DND-41 (cell line): ENCODE results near the gene FRS3.
A peak's percentile ranks its signal among the peaks of the same experiment; 100 is the strongest.

Experiments used
- ATAC-seq: fragments of 200-7000 bp; cut with Tn5 transposase; 3 replicates; pipeline ENCODE4 v1.9.1; 2021; ENCODE audit warnings: low read depth; ENCODE audit not compliant: insufficient read depth
- DNase-seq: peaks from one replicate; pipeline ENCODE4 v3.0.0-alpha.2; 2020
- H2AFZ ChIP-seq: 2 replicates; pipeline ENCODE4 v1.6.0; 2012; ENCODE audit warnings: low read depth, low read length
- H3K27ac ChIP-seq: 2 replicates; pipeline ENCODE4 v1.5.1; 2012; ENCODE audit warnings: low read length, inconsistent platforms
- H3K27me3 ChIP-seq: fragments of 200-600 bp; sonication (generic); 2 replicates; pipeline ENCODE4 v1.6.0; 2012; ENCODE audit warnings: low read length, mild to moderate bottlenecking, inconsistent platforms; ENCODE audit not compliant: insufficient read depth, poor library complexity
- H3K36me3 ChIP-seq: 2 replicates; pipeline ENCODE4 v1.5.1; 2012; ENCODE audit warnings: low read length, inconsistent platforms; ENCODE audit not compliant: insufficient read depth
- H3K4me1 ChIP-seq: 2 replicates; pipeline ENCODE4 v1.5.1; 2012; ENCODE audit warnings: mild to moderate bottlenecking, low read length; ENCODE audit not compliant: insufficient read depth
- H3K4me2 ChIP-seq: 2 replicates; pipeline ENCODE4 v1.6.0; 2012; ENCODE audit warnings: mild to moderate bottlenecking, moderate library complexity, low read length, inconsistent platforms; ENCODE audit not compliant: insufficient read depth
- H3K4me3 ChIP-seq, 2 experiments: fragments of 200-600 bp in 1 of 2; shearing (Covaris generic) in 1 of 2; 2 replicates each; pipeline ENCODE4 v1.5.1; 2012 to 2016; ENCODE audit warnings: inconsistent platforms in 2 of 2, low read length in 2 of 2, mild to moderate bottlenecking in 2 of 2, low read depth in 1 of 2, moderate library complexity in 1 of 2
- H3K79me2 ChIP-seq: 2 replicates; pipeline ENCODE4 v1.6.0; 2012; ENCODE audit warnings: low read length, inconsistent platforms; ENCODE audit not compliant: insufficient read depth
- H3K9ac ChIP-seq: 2 replicates; pipeline ENCODE4 v1.6.0; 2012; ENCODE audit warnings: low read depth, mild to moderate bottlenecking, inconsistent platforms, low read length, moderate library complexity
- H3K9me3 ChIP-seq: 2 replicates; pipeline ENCODE4 v1.5.1; 2012; ENCODE audit warnings: low read length, moderate library complexity, mild to moderate bottlenecking, inconsistent platforms; ENCODE audit not compliant: insufficient read depth, severe bottlenecking
- H4K20me1 ChIP-seq: 2 replicates; pipeline ENCODE4 v1.6.0; 2012; ENCODE audit warnings: low read length; ENCODE audit not compliant: insufficient read depth
- EZH2 ChIP-seq: IDR thresholded peaks from 3 replicates; pipeline ENCODE4 v1.6.1; 2012; ENCODE audit warnings: borderline replicate concordance, low read depth, mild to moderate bottlenecking, moderate library complexity, low read length, inconsistent platforms; ENCODE audit not compliant: severe bottlenecking
- TF ChIP-seq, protein P1 (sequence below): IDR thresholded peaks from 2 replicates; pipeline ENCODE4 v1.5.1; 2012; ENCODE audit warnings: borderline replicate concordance, low read length, moderate library complexity, mild to moderate bottlenecking; ENCODE audit not compliant: poor library complexity, severe bottlenecking; ENCODE audit errors: extremely low read depth

The FRS3 gene

GRCh38 chr6:41735427-41736185 is 44.1 kb downstream of the FRS3 start, which contains the start of gene TFEB:
Gene TFEB, minus strand, starts transcription at chr6:41735608. Its CDS starts 44,395 bp downstream, at chr6:41691213.
- H3K27me3 ChIP-seq, result no peaks in the 10 kb centered on the region
- H4K20me1 ChIP-seq, result peaks cover 16% of the 10 kb centered on the region
- H3K9ac ChIP-seq, result peak within 1 kb of the TSS; percentile 76
- H3K4me1 ChIP-seq, result peaks cover 31% of the 10 kb centered on the region
- TF ChIP-seq EZH2, result no peak
- TF ChIP-seq, protein P1, sequence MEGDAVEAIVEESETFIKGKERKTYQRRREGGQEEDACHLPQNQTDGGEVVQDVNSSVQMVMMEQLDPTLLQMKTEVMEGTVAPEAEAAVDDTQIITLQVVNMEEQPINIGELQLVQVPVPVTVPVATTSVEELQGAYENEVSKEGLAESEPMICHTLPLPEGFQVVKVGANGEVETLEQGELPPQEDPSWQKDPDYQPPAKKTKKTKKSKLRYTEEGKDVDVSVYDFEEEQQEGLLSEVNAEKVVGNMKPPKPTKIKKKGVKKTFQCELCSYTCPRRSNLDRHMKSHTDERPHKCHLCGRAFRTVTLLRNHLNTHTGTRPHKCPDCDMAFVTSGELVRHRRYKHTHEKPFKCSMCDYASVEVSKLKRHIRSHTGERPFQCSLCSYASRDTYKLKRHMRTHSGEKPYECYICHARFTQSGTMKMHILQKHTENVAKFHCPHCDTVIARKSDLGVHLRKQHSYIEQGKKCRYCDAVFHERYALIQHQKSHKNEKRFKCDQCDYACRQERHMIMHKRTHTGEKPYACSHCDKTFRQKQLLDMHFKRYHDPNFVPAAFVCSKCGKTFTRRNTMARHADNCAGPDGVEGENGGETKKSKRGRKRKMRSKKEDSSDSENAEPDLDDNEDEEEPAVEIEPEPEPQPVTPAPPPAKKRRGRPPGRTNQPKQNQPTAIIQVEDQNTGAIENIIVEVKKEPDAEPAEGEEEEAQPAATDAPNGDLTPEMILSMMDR, result peak; percentile 92
- no peak within 1 kb of the TSS; the same call in 1 of the 2 replicates for H3K27ac ChIP-seq
- peak within 1 kb of the TSS; percentile 48 to 84; a peak in 3 of 4 replicates for H3K4me3 ChIP-seq
- ATAC-seq (peak; percentile 81), DNase-seq (peak; percentile 92)
- no peaks in the 10 kb centered on the region; the same call in 1 of the 2 replicates for H3K36me3 ChIP-seq
- H3K4me2 ChIP-seq, result peak within 1 kb of the TSS; percentile 66
- peak within 1 kb of the TSS; percentile 87 for H2AFZ ChIP-seq
- no peaks in the 10 kb centered on the region for H3K9me3 ChIP-seq
- no peaks in the 10 kb centered on the region for H3K79me2 ChIP-seq

DNA sequence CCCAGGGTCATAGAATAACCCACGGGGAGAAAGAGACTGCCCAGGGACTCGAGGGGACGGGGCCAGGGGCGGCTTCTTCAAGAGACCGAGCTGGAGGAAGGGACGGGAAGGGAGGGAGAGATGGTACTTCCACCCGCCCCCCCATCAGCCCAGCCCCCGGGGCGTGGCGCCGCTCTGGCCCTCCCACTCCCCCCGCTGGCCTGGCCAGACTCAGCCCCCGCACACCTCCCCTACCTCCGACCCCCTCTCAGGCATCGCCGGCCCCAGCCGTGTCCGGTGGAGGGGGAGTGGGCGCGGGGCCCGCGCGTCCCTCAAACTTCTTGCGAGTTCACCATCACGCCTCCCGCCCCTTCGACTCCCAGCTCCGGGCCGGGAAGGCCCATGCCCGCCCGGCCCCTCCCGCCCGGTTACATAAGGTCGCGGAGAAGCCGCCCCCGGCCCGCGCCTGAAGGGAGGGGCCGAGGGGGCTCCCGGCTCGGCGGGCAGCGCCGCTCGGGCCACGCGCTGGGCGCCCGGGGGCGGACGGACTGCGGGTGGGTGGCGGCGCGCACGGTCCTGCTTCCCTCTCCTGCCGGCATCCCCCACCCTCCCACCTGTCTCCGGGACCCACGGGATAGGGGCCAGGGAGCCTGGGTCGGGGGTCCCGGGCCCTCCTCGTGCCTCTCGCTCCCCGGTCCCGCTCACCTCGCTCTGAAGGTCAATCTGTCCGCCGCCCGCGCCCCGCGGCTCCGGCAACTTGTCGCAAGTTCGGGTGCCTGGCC is 44.9 kb downstream of the FRS3 start:
- Histone ChIP-seq H3K4me1 (peaks cover 31% of the 10 kb centered on the region), H3K36me3 (no peaks in the 10 kb centered on the region; the same call in 1 of the 2 replicates), H3K27ac (no peak overlapping the region; the same call in 1 of the 2 replicates), H4K20me1 (peaks cover 16% of the 10 kb centered on the region), H3K79me2 (no peaks in the 10 kb centered on the region), H3K9ac (peak overlapping the region; percentile 76), H3K4me3 (peak overlapping the region; percentile 48 to 84; a peak in 3 of 4 replicates), H2AFZ (peak overlapping the region; percentile 78), H3K9me3 (no peaks in the 10 kb centered on the region), H3K27me3 (no peaks in the 10 kb centered on the region), H3K4me2 (peak overlapping the region; percentile 66)
- TF ChIP-seq, protein P1, result no peak
- no peak for TF ChIP-seq EZH2
- ATAC-seq (peak; percentile 56), DNase-seq (peak; percentile 70)

DNA sequence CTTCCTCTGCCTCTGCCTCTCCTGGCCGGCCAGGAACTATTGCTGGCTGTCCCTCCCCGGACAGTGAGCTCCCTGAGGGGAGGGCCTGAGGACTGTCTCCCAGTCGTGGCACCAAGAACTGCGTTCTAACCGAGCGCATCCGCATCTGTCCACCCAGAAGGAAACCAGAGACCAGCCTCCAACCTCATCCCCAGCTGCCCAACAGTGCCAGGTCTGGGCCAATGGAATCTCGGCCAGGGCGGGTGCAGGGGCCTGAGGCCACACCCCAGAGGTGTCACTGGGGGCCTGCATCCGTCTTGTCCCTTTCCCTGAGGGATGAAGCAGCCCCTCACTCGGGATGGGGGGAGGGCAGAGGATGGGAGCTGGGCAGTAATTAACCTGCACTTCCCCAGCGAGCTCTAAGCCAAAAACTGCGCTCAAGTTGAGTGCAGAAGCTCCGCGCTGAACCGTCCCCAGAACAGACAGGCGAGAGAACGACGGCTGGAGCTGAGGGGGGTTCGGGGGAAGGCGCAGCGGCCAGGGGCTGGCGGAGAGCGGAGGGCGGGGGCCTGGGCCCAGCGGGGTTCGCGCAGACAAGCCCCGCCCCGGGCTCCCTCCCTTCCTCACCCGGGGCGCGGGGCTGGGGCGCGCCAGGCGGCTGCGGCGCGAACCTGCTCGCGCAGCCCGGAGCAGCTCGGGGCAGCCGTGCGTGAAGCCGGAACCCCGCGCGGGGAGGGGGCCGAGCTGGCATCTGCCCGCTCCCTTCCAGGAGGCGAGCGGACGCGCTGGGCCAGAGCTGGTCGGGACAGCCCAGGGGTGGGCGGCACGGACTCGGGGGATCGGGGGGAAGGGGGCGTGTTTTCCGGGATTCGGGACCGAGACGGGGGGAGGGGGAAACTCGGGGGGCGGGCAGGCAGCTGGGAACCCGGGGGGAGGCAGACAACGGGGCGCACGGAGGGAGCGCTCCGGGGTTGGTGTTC is 45.7 kb downstream of the FRS3 start:
- H3K27me3 ChIP-seq, result no peaks in the 10 kb centered on the region
- no peak overlapping the region; the same call in 1 of the 2 replicates for H3K27ac ChIP-seq
- H3K36me3 ChIP-seq, result no peaks in the 10 kb centered on the region; the same call in 1 of the 2 replicates
- peak overlapping the region; percentile 66 for H3K4me2 ChIP-seq
- peaks cover 31% of the 10 kb centered on the region for H3K4me1 ChIP-seq
- no peaks in the 10 kb centered on the region for H3K9me3 ChIP-seq
- peaks cover 16% of the 10 kb centered on the region for H4K20me1 ChIP-seq
- H3K4me3 ChIP-seq, result peak overlapping the region; percentile 48 to 84; a peak in 3 of 4 replicates
- peak overlapping the region; percentile 83 for H2AFZ ChIP-seq
- ATAC-seq, result peak; percentile 76
- H3K9ac ChIP-seq, result peak overlapping the region; percentile 76
- no peak for TF ChIP-seq EZH2
- TF ChIP-seq, protein P1, result peak; percentile 15
- no peaks in the 10 kb centered on the region for H3K79me2 ChIP-seq
- DNase-seq, result peak; percentile 71
